ENCODE results near the gene GP1BB. TPM values are rescaled to one million over a fixed set of nuclear protein-coding genes. Genes with fewer than 3 reads are reported as not detected.
"Not testable (repeated sequence)": the region's sequence is repeated elsewhere in the genome, so short reads cannot be mapped to it uniquely, and the experiment has no call there.

Gene GP1BB
- total and polyA plus RNA-seq, 2 of the 4 experiments (the other 2 are of a cell fraction), result 0.18 to 1.5 TPM

GRCh38 chr22:19676437-19676836 is 46.9 kb upstream of the GP1BB start:
- H3K14ac ChIP-seq (replicated peaks; ENCODE audit: low read depth, low read length); H3K4ac ChIP-seq (ENCODE audit: low read depth, low read length); dilution Hi-C loops (cut with HindIII; ENCODE audit: low sequenced_read_pairs, unreplicated experiment); H3K27ac ChIP-seq (ENCODE audit: insufficient read depth, low read length); BruUV-seq (replicated peaks); H3K9me3 ChIP-seq (ENCODE audit: control insufficient read depth, insufficient read depth, low read length); H4K5ac ChIP-seq (ENCODE audit: low read depth, low read length); H2AK9ac ChIP-seq (replicated peaks; ENCODE audit: low read depth, low read length, poor library complexity); H3K4me2 ChIP-seq (ENCODE audit: low read depth, low read length); H3K9me1 ChIP-seq (ENCODE audit: insufficient read depth, low read length); H3K36me3 ChIP-seq (ENCODE audit: control insufficient read depth, insufficient read depth, low read length); H2BK5ac ChIP-seq (ENCODE audit: low read depth, low read length, poor library complexity, severe bottlenecking); in situ Hi-C loops (cut with MboI; ENCODE audit: low sequenced_read_pairs); H3K56ac ChIP-seq (ENCODE audit: extremely low read depth, insufficient read depth, low read length); POLR2A ChIA-PET (ENCODE audit: unreplicated experiment); H3K79me1 ChIP-seq (ENCODE audit: low read depth in 1 of 2, low read length in 2 of 2); H2BK15ac ChIP-seq (ENCODE audit: low read depth, low read length); CTCF ChIA-PET; DNase-seq; H3K4me3 ChIP-seq (ENCODE audit: insufficient read depth, low read depth, low read length); H3K4me1 ChIP-seq (ENCODE audit: control insufficient read depth, insufficient read depth, low read length); H3K23ac ChIP-seq (ENCODE audit: low read depth, low read length); H4K8ac ChIP-seq (ENCODE audit: low read depth in 2 of 2, low read length in 2 of 2); H4K20me1 ChIP-seq (ENCODE audit: insufficient read depth, low read length); H2AFZ ChIP-seq (replicated peaks; ENCODE audit: low read length, poor library complexity); H2AK5ac ChIP-seq (ENCODE audit: low read depth, low read length); H3K9ac ChIP-seq (ENCODE audit: low read depth, low read length); ATAC-seq (ENCODE audit: low read depth); H2BK20ac ChIP-seq (ENCODE audit: low read depth, low read length); H2BK120ac ChIP-seq (ENCODE audit: low read depth, low read length); H4K91ac ChIP-seq (ENCODE audit: insufficient read depth, low read depth, low read length); intact Hi-C loops (cut with micrococcal nuclease); H3K18ac ChIP-seq (ENCODE audit: low read depth, low read length): not testable (repeated sequence)
- WGBS, 2 experiments (ENCODE audit: extremely low coverage in 2 of 2, insufficient read length in 1 of 2), result no CpG with 5 or more reads among the region's 1 CpG
- peaks cover 17% of the 10 kb centered on the region for H3K27me3 ChIP-seq (ENCODE audit: control insufficient read depth, insufficient read depth, low read length)

Data from IMR-90 (cell line).